HUES48 (cell line): Measurements from ENCODE around the gene FAT1.

Source experiments
- H3K27ac ChIP-seq: one replicate; pipeline ENCODE4 v1.7.0; 2013; ENCODE audit warnings: low read depth, low read length, inconsistent platforms
- H3K27me3 ChIP-seq: 2 replicates; pipeline ENCODE4 v1.6.1; 2013; ENCODE audit warnings: mild to moderate bottlenecking, low read length; ENCODE audit not compliant: control insufficient read depth, insufficient read depth
- H3K36me3 ChIP-seq: 2 replicates; pipeline ENCODE4 v1.6.1; 2013; ENCODE audit warnings: low read length; ENCODE audit not compliant: control insufficient read depth, insufficient read depth
- H3K4me1 ChIP-seq: 2 replicates; pipeline ENCODE4 v1.6.1; 2013; ENCODE audit warnings: mild to moderate bottlenecking, low read length; ENCODE audit not compliant: control insufficient read depth, insufficient read depth
- H3K4me3 ChIP-seq: 2 replicates; pipeline ENCODE4 v1.5.1; 2013; ENCODE audit warnings: mild to moderate bottlenecking, low read depth, low read length
- H3K9ac ChIP-seq: 2 replicates; pipeline ENCODE4 v1.6.1; 2013; ENCODE audit warnings: mild to moderate bottlenecking, low read depth, low read length, moderate library complexity
- H3K9me3 ChIP-seq: 2 replicates; pipeline ENCODE4 v1.6.1; 2013; ENCODE audit warnings: low read length; ENCODE audit not compliant: control insufficient read depth, insufficient read depth

FAT1 gene, protein sequence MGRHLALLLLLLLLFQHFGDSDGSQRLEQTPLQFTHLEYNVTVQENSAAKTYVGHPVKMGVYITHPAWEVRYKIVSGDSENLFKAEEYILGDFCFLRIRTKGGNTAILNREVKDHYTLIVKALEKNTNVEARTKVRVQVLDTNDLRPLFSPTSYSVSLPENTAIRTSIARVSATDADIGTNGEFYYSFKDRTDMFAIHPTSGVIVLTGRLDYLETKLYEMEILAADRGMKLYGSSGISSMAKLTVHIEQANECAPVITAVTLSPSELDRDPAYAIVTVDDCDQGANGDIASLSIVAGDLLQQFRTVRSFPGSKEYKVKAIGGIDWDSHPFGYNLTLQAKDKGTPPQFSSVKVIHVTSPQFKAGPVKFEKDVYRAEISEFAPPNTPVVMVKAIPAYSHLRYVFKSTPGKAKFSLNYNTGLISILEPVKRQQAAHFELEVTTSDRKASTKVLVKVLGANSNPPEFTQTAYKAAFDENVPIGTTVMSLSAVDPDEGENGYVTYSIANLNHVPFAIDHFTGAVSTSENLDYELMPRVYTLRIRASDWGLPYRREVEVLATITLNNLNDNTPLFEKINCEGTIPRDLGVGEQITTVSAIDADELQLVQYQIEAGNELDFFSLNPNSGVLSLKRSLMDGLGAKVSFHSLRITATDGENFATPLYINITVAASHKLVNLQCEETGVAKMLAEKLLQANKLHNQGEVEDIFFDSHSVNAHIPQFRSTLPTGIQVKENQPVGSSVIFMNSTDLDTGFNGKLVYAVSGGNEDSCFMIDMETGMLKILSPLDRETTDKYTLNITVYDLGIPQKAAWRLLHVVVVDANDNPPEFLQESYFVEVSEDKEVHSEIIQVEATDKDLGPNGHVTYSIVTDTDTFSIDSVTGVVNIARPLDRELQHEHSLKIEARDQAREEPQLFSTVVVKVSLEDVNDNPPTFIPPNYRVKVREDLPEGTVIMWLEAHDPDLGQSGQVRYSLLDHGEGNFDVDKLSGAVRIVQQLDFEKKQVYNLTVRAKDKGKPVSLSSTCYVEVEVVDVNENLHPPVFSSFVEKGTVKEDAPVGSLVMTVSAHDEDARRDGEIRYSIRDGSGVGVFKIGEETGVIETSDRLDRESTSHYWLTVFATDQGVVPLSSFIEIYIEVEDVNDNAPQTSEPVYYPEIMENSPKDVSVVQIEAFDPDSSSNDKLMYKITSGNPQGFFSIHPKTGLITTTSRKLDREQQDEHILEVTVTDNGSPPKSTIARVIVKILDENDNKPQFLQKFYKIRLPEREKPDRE (N-terminal part only)

DNA sequence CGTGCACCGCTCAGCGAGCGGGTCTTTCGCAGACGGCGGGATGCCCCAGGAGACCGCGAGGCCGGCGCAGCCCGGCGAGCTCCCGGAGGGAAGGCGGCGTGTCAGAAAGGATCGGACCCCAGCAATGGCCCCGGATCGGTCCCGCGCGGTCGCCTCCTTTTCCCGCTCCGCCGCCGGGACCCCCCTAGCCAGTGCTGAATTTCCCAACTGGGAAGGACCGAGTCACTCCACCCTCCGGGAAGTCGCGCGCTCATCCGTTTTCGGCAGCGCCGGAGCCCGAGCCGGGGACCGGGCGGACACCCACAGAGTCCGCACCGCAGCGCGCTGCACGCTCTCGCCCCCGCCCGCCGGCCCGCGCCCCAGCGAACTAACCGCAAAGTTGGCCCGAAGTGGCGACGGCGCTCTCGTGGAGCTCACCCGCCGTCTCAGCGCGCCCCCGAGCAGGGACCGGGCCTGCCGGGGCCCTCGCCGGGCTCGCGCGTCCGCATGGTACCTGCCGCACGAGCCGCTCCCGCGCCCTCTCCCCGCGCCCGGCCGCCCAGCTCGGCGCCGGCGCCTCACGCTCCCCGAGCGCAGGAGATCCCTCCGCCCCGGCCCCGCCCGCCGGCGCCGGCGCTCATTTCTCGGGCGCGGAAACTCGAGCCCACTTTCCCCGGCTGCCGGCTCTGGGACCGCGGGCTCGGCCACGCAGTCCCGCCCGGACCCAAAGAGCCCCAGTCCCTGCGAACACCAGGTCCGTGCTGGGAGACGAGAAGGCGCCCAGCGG is at the start of gene FAT1:
TSS of gene FAT1 (minus strand) at position 565 of the 766 bp plus-strand sequence. CDS start 14,029 bp downstream, outside the sequence.
- Histone ChIP-seq H3K27ac (peak within 1 kb of the TSS; percentile 99), H3K4me3 (peak within 1 kb of the TSS; percentile 94), H3K9ac (peak within 1 kb of the TSS; percentile 74), H3K27me3 (peaks cover 26% of the 10 kb centered on the region), H3K36me3 (no peaks in the 10 kb centered on the region), H3K9me3 (no peaks in the 10 kb centered on the region), H3K4me1 (peaks cover 24% of the 10 kb centered on the region)

DNA sequence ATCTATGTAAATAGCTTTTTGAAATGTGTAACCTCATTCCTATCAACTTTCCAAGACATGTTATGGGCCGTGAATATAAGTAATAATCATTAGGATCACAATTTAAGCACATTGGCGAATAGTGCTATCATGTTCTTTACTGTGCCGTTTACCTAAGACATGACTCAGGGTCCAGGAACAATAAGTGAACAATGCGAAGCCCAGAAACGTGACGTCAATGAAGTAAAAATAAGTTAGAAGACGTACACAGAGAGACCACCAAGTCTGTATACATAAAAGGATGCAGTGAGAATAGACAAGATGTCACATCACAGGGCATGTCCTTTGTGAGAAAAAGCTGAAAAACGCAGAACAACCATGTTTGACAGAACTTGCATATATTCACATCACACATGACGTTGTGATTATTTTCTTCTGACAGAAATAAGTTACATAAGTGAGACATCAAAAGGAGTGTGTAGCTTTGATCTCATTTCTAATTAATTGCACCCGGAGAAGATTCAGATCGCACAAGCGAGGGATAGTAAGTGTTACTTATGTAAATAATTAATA is 49.4 kb upstream of the FAT1 start:
- Histone ChIP-seq H3K27ac (no peak overlapping the region), H3K4me3 (no peak overlapping the region)

DNA sequence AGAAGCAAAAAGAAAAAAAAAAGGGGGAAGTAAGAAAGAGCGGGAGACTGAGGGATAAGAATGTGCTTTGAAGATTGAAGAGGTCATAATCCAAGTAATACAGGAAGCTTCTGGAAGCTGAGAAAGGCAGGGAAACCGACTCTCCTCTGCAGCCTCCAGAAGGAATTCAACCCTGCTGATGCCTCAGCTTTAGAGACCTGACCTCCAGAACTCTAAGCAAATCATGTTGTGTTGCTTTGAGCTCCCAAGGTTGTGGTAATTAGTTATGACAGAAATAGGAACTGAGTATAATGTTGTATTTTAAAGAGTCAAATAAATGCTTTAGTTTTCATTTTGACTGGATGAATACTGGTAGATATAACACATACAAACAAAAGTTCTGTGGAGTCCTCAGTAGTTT is 48.0 kb upstream of the FAT1 start:
- H3K27ac ChIP-seq = no peak overlapping the region
- no peaks in the 10 kb centered on the region for H3K9me3 ChIP-seq
- no peaks in the 10 kb centered on the region for H3K36me3 ChIP-seq
- no peak overlapping the region for H3K9ac ChIP-seq
- H3K4me1 ChIP-seq = no peaks in the 10 kb centered on the region
- no peak overlapping the region for H3K4me3 ChIP-seq
- H3K27me3 ChIP-seq = no peaks in the 10 kb centered on the region

More for the DNA sequence above, 49.4 kb upstream of the FAT1 start:
- Histone ChIP-seq H3K4me1 (no peaks in the 10 kb centered on the region), H3K36me3 (no peaks in the 10 kb centered on the region), H3K9ac (no peak overlapping the region), H3K27me3 (no peaks in the 10 kb centered on the region), H3K9me3 (no peaks in the 10 kb centered on the region)

- H3K4me1 ChIP-seq = no peaks in the 10 kb centered on the region
- no peaks in the 10 kb centered on the region for H3K9me3 ChIP-seq
- H3K36me3 ChIP-seq = no peaks in the 10 kb centered on the region
- no peaks in the 10 kb centered on the region for H3K27me3 ChIP-seq
- H3K9ac ChIP-seq = no peak overlapping the region
- no peak overlapping the region for H3K4me3 ChIP-seq
- no peak overlapping the region for H3K27ac ChIP-seq
These were observed 47.0 kb upstream of the FAT1 start for GRCh38 chr4:186770481-186771175.

GRCh38 chr4:186767794-186768193 is 44.1 kb upstream of the FAT1 start:
- H3K9me3 ChIP-seq = no peaks in the 10 kb centered on the region
- no peak overlapping the region for H3K27ac ChIP-seq
- H3K4me3 ChIP-seq = no peak overlapping the region
- H3K9ac ChIP-seq = no peak overlapping the region
- no peaks in the 10 kb centered on the region for H3K36me3 ChIP-seq
- no peaks in the 10 kb centered on the region for H3K27me3 ChIP-seq
- no peaks in the 10 kb centered on the region for H3K4me1 ChIP-seq

- Histone ChIP-seq H3K9me3 (no peaks in the 10 kb centered on the region), H3K27ac (no peak overlapping the region), H3K27me3 (no peaks in the 10 kb centered on the region), H3K4me1 (no peaks in the 10 kb centered on the region), H3K36me3 (no peaks in the 10 kb centered on the region), H3K9ac (no peak overlapping the region), H3K4me3 (no peak overlapping the region)
These were observed 42.3 kb upstream of the FAT1 start for GRCh38 chr4:186765673-186766546.

DNA sequence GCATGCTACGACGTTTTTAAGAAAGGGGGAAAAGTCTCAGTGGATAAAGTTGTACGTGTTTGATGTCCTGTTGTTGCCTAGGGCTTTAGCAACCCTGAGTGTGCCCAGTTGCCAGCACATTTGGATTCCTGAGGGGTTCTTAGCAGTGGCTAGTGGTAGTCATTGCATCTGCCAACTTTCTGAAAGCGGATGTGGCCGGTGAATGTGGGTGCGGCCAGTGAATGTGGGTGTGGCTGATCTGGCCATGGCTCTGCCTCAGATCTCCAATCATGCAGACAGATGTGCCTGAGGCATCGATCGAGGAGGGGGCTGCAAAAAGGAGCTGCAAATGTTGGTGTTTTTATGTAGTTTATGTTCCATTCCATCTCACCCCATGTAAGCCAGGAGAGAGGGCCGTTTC is 41.5 kb upstream of the FAT1 start:
- H3K27me3 ChIP-seq = no peaks in the 10 kb centered on the region
- H3K9ac ChIP-seq = no peak overlapping the region
- H3K36me3 ChIP-seq = no peaks in the 10 kb centered on the region
- H3K4me3 ChIP-seq = no peak overlapping the region
- no peaks in the 10 kb centered on the region for H3K9me3 ChIP-seq
- H3K27ac ChIP-seq = no peak overlapping the region
- H3K4me1 ChIP-seq = no peaks in the 10 kb centered on the region

DNA sequence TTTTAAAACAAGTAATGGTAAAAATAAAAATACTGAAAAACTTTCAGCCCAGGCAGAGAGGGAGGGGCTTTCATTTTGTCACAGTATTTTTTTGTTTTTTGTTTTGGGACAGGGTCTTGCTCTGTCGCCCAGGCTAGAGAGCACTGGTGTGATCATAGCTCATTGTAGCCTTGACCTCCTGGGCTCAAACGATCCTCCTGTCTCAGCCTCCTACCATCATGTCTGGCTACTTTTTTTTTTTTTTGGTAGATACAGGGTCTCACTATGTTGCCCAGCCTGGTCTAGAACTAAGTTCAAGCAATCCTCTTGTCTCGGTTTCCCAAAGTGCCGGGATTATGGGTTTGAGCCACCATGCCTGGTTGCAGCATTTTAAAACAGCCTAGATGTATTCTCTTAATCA is 40.8 kb upstream of the FAT1 start:
- Histone ChIP-seq H3K4me3 (no peak overlapping the region), H3K9me3 (no peaks in the 10 kb centered on the region), H3K27me3 (no peaks in the 10 kb centered on the region), H3K27ac (no peak overlapping the region), H3K4me1 (no peaks in the 10 kb centered on the region), H3K9ac (no peak overlapping the region), H3K36me3 (no peaks in the 10 kb centered on the region)

GRCh38 chr4:186762865-186763264 is 39.2 kb upstream of the FAT1 start:
- H3K9me3 ChIP-seq = no peaks in the 10 kb centered on the region
- H3K4me1 ChIP-seq = no peaks in the 10 kb centered on the region
- H3K27ac ChIP-seq = no peak overlapping the region

More at GRCh38 chr4:186762865-186763264, 39.2 kb upstream of the FAT1 start:
- Histone ChIP-seq H3K27me3 (no peaks in the 10 kb centered on the region), H3K36me3 (no peaks in the 10 kb centered on the region), H3K4me3 (no peak overlapping the region), H3K9ac (no peak overlapping the region)
